ENCODE measurements around the gene MCF2L2.

GRCh38 chr3:183378008-183378407, 50.4 kb downstream of the MCF2L2 start:
- no peak for TF ChIP-seq EZH2 (IDR thresholded peaks at IDR 0.05)
- no peak for TF ChIP-seq POLR2AphosphoS5 (IDR thresholded peaks at IDR 0.05; ENCODE audit: borderline replicate concordance, low read depth, low read length)

Data from SK-N-MC (cell line).